Brain microvascular endothelial cell (primary cell): ENCODE data around the gene PTPN12.

Experiments
- DNase-seq: peaks from one replicate; pipeline ENCODE4 v3.0.0-alpha.2; 2020
- H3K27ac ChIP-seq: fragments of 250-450 bp; sonication (Bioruptor Pico); 2 replicates; pipeline ENCODE4 v1.5.1; 2020; ENCODE audit warnings: mild to moderate bottlenecking, moderate library complexity
- H3K27me3 ChIP-seq: fragments of 250-450 bp; sonication (Bioruptor Pico); replicated peaks from 2 replicates; pipeline ENCODE4 v1.5.1; 2020; ENCODE audit warnings: mild to moderate bottlenecking
- H3K36me3 ChIP-seq: fragments of 250-450 bp; sonication (Bioruptor Pico); replicated peaks from 2 replicates; pipeline ENCODE4 v1.5.1; 2020; ENCODE audit warnings: mild to moderate bottlenecking
- H3K4me3 ChIP-seq: 2 replicates; pipeline ENCODE4 v1.5.1; 2011; ENCODE audit warnings: low read depth, mild to moderate bottlenecking, control low read depth, low read length, moderate library complexity
- CTCF ChIP-seq: IDR thresholded peaks from 2 replicates; pipeline ENCODE4 v1.5.1; 2011; ENCODE audit warnings: low read depth, mild to moderate bottlenecking, moderate library complexity, low read length, control low read depth, inconsistent platforms; ENCODE audit errors: missing control alignments
- in situ Hi-C: cut with HindIII; loops from 2 replicates; pipeline ENCODE4 v1.10.0; 2017; ENCODE audit warnings: low sequenced_read_pairs, low pct_ligation_motif_present

The PTPN12 gene

GRCh38 chr7:77655836-77656455, 118.9 kb downstream of the PTPN12 start:
- DNase-seq, result peak; percentile 17
- no peak for TF ChIP-seq CTCF
- Histone ChIP-seq H3K4me3 (no peak overlapping the region), H3K27me3 (no peaks in the 10 kb centered on the region), H3K27ac (no peak overlapping the region), H3K36me3 (peaks cover 30% of the 10 kb centered on the region)
- in situ Hi-C loops, result loop anchor here (25.0 kb wide), 1 partner anchor 106 kb away; no protein-coding TSS in a partner anchor

- TF ChIP-seq CTCF, result peak; percentile 32
- no peak overlapping the region for H3K27ac ChIP-seq
- no peak for DNase-seq
- no peak overlapping the region for H3K4me3 ChIP-seq
- peaks cover 34% of the 10 kb centered on the region for H3K36me3 ChIP-seq
- in situ Hi-C loops, result loop anchor here (25.0 kb wide), 1 partner anchor 105 kb away; no protein-coding TSS in a partner anchor
- no peaks in the 10 kb centered on the region for H3K27me3 ChIP-seq
Measured at GRCh38 chr7:77657427-77658224, 120.5 kb downstream of the PTPN12 start.

- H3K27ac ChIP-seq, result no peak overlapping the region
- in situ Hi-C loops, result loop anchor here (25.0 kb wide), 1 partner anchor 103 kb away; no protein-coding TSS in a partner anchor
- DNase-seq, result no peak
Measured at GRCh38 chr7:77658928-77659327, 121.8 kb downstream of the PTPN12 start.

GRCh38 chr7:77661816-77662215, 124.7 kb downstream of the PTPN12 start:
- Histone ChIP-seq H3K27me3 (no peaks in the 10 kb centered on the region), H3K36me3 (peaks cover 25% of the 10 kb centered on the region), H3K4me3 (no peak overlapping the region), H3K27ac (no peak overlapping the region)
- in situ Hi-C loops, result loop anchor here (25.0 kb wide), 1 partner anchor 100 kb away; no protein-coding TSS in a partner anchor
- TF ChIP-seq CTCF, result no peak
- no peak for DNase-seq

More at GRCh38 chr7:77658928-77659327, 121.8 kb downstream of the PTPN12 start:
- no peak for TF ChIP-seq CTCF
- Histone ChIP-seq H3K36me3 (peaks cover 29% of the 10 kb centered on the region), H3K4me3 (no peak overlapping the region), H3K27me3 (no peaks in the 10 kb centered on the region)

GRCh38 chr7:77662869-77663268, 125.8 kb downstream of the PTPN12 start:
- DNase-seq, result no peak
- Histone ChIP-seq H3K27me3 (no peaks in the 10 kb centered on the region), H3K27ac (no peak overlapping the region), H3K36me3 (peaks cover 26% of the 10 kb centered on the region), H3K4me3 (no peak overlapping the region)
- in situ Hi-C loops, result loop anchor here (25.0 kb wide), 1 partner anchor 99 kb away; no protein-coding TSS in a partner anchor
- no peak for TF ChIP-seq CTCF
